22Rv1 (cell line): ENCODE results near the gene VAMP3.

ENCODE experiments used
- H3K27ac ChIP-seq: fragments of 450-650 bp; 2 replicates; pipeline ENCODE4 v1.5.1; 2017
- CTCF ChIP-seq: fragments of 450-650 bp; IDR thresholded peaks from 2 replicates; pipeline ENCODE4 v1.5.1; 2017; ENCODE audit warnings: mild to moderate bottlenecking
- ZFX ChIP-seq: fragments of 450-650 bp; IDR thresholded peaks from 2 replicates; pipeline ENCODE4 v1.6.1; 2017; ENCODE audit warnings: antibody characterized with exemption, borderline replicate concordance

VAMP3 gene

GRCh38 chr1:7749126-7749525, 22.0 kb upstream of the VAMP3 start:
- H3K27ac ChIP-seq, result no peak overlapping the region
- TF ChIP-seq CTCF (no peak), ZFX (no peak)

- TF ChIP-seq CTCF (no peak), ZFX (no peak)
- no peak overlapping the region for H3K27ac ChIP-seq
Measured at GRCh38 chr1:7751174-7751573, 19.9 kb upstream of the VAMP3 start.

GRCh38 chr1:7752512-7753417, 18.3 kb upstream of the VAMP3 start:
- TF ChIP-seq ZFX (no peak), CTCF (peak; percentile 90)
- no peak overlapping the region for H3K27ac ChIP-seq

- no peak overlapping the region for H3K27ac ChIP-seq
- TF ChIP-seq ZFX, result no peak
- TF ChIP-seq CTCF, result no peak
Measured at GRCh38 chr1:7753641-7754040, 17.5 kb upstream of the VAMP3 start.

GRCh38 chr1:7754234-7754633, 16.9 kb upstream of the VAMP3 start:
- TF ChIP-seq CTCF, result no peak
- no peak for TF ChIP-seq ZFX
- H3K27ac ChIP-seq, result no peak overlapping the region

- H3K27ac ChIP-seq, result no peak overlapping the region
- no peak for TF ChIP-seq ZFX
- no peak for TF ChIP-seq CTCF
Measured at GRCh38 chr1:7755448-7755847, 15.6 kb upstream of the VAMP3 start.

GRCh38 chr1:7760245-7760644, 10.9 kb upstream of the VAMP3 start:
- H3K27ac ChIP-seq, result no peak overlapping the region
- TF ChIP-seq CTCF (no peak), ZFX (no peak)
